H1 (cell line): Measurements from ENCODE around the gene IPO11. TPM values are rescaled to one million over a fixed set of nuclear protein-coding genes. Genes with fewer than 3 reads are reported as not detected.

Experiments
- CREB1 ChIP-seq: IDR thresholded peaks from 2 replicates; pipeline ENCODE4 v1.6.1; 2012; ENCODE audit warnings: inconsistent platforms
- EGR1 ChIP-seq: IDR thresholded peaks from 2 replicates; pipeline ENCODE4 v1.6.1; 2011; ENCODE audit warnings: low read depth, low read length, borderline replicate concordance
- EZH2 ChIP-seq: fragments of 200-600 bp; sonication (generic); IDR thresholded peaks from 2 replicates; pipeline ENCODE4 v1.7.1; 2012; ENCODE audit warnings: low read depth, mild to moderate bottlenecking, moderate library complexity, low read length, inconsistent platforms; ENCODE audit not compliant: severe bottlenecking
- HDAC6 ChIP-seq: IDR thresholded peaks from one replicate; pipeline ENCODE4 v1.7.1; 2012; ENCODE audit warnings: low read depth, mild to moderate bottlenecking, inconsistent platforms, low read length, moderate library complexity
- POLR2A ChIP-seq, 2 experiments: IDR thresholded peaks; 1 replicate in 1 of 2; 2 replicates in 1 of 2; pipeline ENCODE4 v1.6.1; 2011; ENCODE audit warnings: low read depth in 2 of 2, low read length in 2 of 2, mild to moderate bottlenecking in 2 of 2; ENCODE audit errors: control extremely low read depth in 1 of 2
- POU5F1 ChIP-seq: IDR thresholded peaks from 2 replicates; pipeline ENCODE4 v1.6.1; 2011; ENCODE audit warnings: low read depth, mild to moderate bottlenecking, low read length, moderate library complexity
- RNF2 ChIP-seq: fragments of 200-900, 300-1000 bp; sonication (generic); IDR thresholded peaks from 2 replicates; pipeline ENCODE4 v1.7.1; 2016; ENCODE audit warnings: borderline replicate concordance, low read depth, mild to moderate bottlenecking, antibody characterized with exemption, low read length; ENCODE audit not compliant: poor library complexity, severe bottlenecking; ENCODE audit errors: missing control alignments
- SRF ChIP-seq: IDR thresholded peaks from 2 replicates; pipeline ENCODE4 v1.6.1; 2011; ENCODE audit warnings: mild to moderate bottlenecking, low read depth, low read length, moderate library complexity
- YY1 ChIP-seq: IDR thresholded peaks from 2 replicates; pipeline ENCODE4 v1.6.1; 2011; ENCODE audit warnings: low read depth, mild to moderate bottlenecking, low read length
- polyA plus RNA-seq, 7 experiments: library from polyadenylated mRNA; depleted of rRNA in 3 of 7; stranded (reverse) in 5 of 7; unstranded in 2 of 7; fragments of >200 nt in 5 of 7; fragments of 200-250 nt in 2 of 7; gene quantifications; 1 replicate in 5 of 7; 2 replicates in 1 of 7; 4 replicates in 1 of 7; pipeline versions ENCODE4 v1.2.1 to v1.2.3, GENCODE V29; 2011 to 2013; ENCODE audit warnings: missing spikeins in 2 of 7, mixed read lengths in 2 of 7
- total RNA-seq: library from RNA; stranded (reverse); fragmentation: NEBNext Ultra II Directional; extraction: Animal tissue kit (Norgen Biotek cat#: 25700); gene quantifications from 2 replicates; pipeline ENCODE4 v1.2.1, GENCODE V29; 2021
- TF ChIP-seq, protein P1 (sequence below): fragments of 300-600 bp; sonication (generic); IDR thresholded peaks from 2 replicates; pipeline ENCODE4 v1.7.1; 2012; ENCODE audit warnings: low read length, moderate library complexity, mild to moderate bottlenecking, inconsistent platforms; ENCODE audit not compliant: insufficient replicate concordance
- TF ChIP-seq, protein P2 (sequence below): IDR thresholded peaks from 2 replicates; pipeline ENCODE4 v1.6.1; 2011; ENCODE audit warnings: low read length, improper control_type of control experiment

Gene IPO11
- total and polyA plus RNA-seq, 2 of the 8 experiments (the other 6 are each of a cell fraction or from before 2014, with no cell fraction given), result 23.6 to 64.4 TPM

DNA sequence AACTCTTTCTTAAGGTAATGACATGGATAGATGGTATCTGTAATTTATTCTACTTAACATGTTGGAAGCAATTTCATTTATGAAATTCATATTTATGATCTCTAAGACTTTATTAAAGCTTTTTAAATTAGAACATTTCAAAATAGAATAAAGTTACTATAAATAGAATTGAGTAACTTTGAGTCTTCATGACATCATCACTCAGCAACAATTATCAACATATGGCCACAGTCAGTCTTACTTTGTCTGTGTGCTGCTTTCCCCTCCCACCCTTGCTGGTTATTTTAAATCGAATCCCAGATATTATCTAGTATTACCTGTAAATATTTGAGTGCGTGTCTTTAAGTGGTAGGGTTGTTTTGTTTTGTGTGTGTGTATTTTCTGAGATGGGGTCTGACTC lies 65.2 kb downstream of the IPO11 start (continued):
- TF ChIP-seq, protein P1, sequence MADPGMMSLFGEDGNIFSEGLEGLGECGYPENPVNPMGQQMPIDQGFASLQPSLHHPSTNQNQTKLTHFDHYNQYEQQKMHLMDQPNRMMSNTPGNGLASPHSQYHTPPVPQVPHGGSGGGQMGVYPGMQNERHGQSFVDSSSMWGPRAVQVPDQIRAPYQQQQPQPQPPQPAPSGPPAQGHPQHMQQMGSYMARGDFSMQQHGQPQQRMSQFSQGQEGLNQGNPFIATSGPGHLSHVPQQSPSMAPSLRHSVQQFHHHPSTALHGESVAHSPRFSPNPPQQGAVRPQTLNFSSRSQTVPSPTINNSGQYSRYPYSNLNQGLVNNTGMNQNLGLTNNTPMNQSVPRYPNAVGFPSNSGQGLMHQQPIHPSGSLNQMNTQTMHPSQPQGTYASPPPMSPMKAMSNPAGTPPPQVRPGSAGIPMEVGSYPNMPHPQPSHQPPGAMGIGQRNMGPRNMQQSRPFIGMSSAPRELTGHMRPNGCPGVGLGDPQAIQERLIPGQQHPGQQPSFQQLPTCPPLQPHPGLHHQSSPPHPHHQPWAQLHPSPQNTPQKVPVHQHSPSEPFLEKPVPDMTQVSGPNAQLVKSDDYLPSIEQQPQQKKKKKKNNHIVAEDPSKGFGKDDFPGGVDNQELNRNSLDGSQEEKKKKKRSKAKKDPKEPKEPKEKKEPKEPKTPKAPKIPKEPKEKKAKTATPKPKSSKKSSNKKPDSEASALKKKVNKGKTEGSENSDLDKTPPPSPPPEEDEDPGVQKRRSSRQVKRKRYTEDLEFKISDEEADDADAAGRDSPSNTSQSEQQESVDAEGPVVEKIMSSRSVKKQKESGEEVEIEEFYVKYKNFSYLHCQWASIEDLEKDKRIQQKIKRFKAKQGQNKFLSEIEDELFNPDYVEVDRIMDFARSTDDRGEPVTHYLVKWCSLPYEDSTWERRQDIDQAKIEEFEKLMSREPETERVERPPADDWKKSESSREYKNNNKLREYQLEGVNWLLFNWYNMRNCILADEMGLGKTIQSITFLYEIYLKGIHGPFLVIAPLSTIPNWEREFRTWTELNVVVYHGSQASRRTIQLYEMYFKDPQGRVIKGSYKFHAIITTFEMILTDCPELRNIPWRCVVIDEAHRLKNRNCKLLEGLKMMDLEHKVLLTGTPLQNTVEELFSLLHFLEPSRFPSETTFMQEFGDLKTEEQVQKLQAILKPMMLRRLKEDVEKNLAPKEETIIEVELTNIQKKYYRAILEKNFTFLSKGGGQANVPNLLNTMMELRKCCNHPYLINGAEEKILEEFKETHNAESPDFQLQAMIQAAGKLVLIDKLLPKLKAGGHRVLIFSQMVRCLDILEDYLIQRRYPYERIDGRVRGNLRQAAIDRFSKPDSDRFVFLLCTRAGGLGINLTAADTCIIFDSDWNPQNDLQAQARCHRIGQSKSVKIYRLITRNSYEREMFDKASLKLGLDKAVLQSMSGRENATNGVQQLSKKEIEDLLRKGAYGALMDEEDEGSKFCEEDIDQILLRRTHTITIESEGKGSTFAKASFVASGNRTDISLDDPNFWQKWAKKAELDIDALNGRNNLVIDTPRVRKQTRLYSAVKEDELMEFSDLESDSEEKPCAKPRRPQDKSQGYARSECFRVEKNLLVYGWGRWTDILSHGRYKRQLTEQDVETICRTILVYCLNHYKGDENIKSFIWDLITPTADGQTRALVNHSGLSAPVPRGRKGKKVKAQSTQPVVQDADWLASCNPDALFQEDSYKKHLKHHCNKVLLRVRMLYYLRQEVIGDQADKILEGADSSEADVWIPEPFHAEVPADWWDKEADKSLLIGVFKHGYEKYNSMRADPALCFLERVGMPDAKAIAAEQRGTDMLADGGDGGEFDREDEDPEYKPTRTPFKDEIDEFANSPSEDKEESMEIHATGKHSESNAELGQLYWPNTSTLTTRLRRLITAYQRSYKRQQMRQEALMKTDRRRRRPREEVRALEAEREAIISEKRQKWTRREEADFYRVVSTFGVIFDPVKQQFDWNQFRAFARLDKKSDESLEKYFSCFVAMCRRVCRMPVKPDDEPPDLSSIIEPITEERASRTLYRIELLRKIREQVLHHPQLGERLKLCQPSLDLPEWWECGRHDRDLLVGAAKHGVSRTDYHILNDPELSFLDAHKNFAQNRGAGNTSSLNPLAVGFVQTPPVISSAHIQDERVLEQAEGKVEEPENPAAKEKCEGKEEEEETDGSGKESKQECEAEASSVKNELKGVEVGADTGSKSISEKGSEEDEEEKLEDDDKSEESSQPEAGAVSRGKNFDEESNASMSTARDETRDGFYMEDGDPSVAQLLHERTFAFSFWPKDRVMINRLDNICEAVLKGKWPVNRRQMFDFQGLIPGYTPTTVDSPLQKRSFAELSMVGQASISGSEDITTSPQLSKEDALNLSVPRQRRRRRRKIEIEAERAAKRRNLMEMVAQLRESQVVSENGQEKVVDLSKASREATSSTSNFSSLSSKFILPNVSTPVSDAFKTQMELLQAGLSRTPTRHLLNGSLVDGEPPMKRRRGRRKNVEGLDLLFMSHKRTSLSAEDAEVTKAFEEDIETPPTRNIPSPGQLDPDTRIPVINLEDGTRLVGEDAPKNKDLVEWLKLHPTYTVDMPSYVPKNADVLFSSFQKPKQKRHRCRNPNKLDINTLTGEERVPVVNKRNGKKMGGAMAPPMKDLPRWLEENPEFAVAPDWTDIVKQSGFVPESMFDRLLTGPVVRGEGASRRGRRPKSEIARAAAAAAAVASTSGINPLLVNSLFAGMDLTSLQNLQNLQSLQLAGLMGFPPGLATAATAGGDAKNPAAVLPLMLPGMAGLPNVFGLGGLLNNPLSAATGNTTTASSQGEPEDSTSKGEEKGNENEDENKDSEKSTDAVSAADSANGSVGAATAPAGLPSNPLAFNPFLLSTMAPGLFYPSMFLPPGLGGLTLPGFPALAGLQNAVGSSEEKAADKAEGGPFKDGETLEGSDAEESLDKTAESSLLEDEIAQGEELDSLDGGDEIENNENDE, result no peak
- TF ChIP-seq RNF2 (no peak), YY1 (no peak), CREB1 (no peak), POU5F1 (no peak), SRF (no peak), HDAC6 (no peak), EGR1 (no peak), EZH2 (no peak), POLR2A (IDR thresholded peaks at IDR 0.05; ENCODE audit: control extremely low read depth in 1 of 2, low read depth in 2 of 2, low read length in 2 of 2) (no peak)
- TF ChIP-seq, protein P2, sequence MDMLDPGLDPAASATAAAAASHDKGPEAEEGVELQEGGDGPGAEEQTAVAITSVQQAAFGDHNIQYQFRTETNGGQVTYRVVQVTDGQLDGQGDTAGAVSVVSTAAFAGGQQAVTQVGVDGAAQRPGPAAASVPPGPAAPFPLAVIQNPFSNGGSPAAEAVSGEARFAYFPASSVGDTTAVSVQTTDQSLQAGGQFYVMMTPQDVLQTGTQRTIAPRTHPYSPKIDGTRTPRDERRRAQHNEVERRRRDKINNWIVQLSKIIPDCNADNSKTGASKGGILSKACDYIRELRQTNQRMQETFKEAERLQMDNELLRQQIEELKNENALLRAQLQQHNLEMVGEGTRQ, result no peak
